NT2/D1 (cell line): ENCODE measurements around the gene LIFR.

Experiments
- DNase-seq: peaks from one replicate; pipeline ENCODE4 v3.0.0-alpha.2; 2011; ENCODE audit warnings: low read depth, low spot score
- H3K27me3 ChIP-seq: 2 replicates; pipeline ENCODE4 v1.6.0; 2011; ENCODE audit warnings: mild to moderate bottlenecking; ENCODE audit not compliant: insufficient read length, insufficient read depth
- H3K36me3 ChIP-seq: 2 replicates; pipeline ENCODE4 v1.6.1; 2011; ENCODE audit warnings: mild to moderate bottlenecking, low read length, mixed read lengths; ENCODE audit not compliant: insufficient read depth, insufficient read length
- H3K4me1 ChIP-seq: 2 replicates; pipeline ENCODE4 v1.5.1; 2011; ENCODE audit not compliant: insufficient read depth, insufficient read length
- H3K4me3 ChIP-seq: 2 replicates; pipeline ENCODE4 v1.5.1; 2011; ENCODE audit warnings: low read depth; ENCODE audit not compliant: insufficient read length
- H3K9ac ChIP-seq: 2 replicates; pipeline ENCODE4 v1.6.0; 2011; ENCODE audit warnings: low read depth; ENCODE audit not compliant: insufficient read length
- H3K9me3 ChIP-seq: 2 replicates; pipeline ENCODE4 v1.5.1; 2011; ENCODE audit warnings: mild to moderate bottlenecking, low read length; ENCODE audit not compliant: insufficient read depth
- SUZ12 ChIP-seq: IDR thresholded peaks from 2 replicates; pipeline ENCODE4 v1.6.1; 2011; ENCODE audit not compliant: insufficient read length, insufficient read depth; ENCODE audit errors: extremely low read depth
- YY1 ChIP-seq: IDR thresholded peaks from 2 replicates; pipeline ENCODE4 v1.6.1; 2011; ENCODE audit not compliant: insufficient read length, insufficient read depth
- ZNF274 ChIP-seq: IDR thresholded peaks from 2 replicates; pipeline ENCODE4 v1.6.1; 2011; ENCODE audit warnings: mild to moderate bottlenecking, low read depth, low read length

LIFR gene

GRCh38 chr5:38589629-38590028 is 33.2 kb upstream of the LIFR start:
- Histone ChIP-seq H3K4me3 (no peak overlapping the region), H3K9ac (no peak overlapping the region), H3K9me3 (no peaks in the 10 kb centered on the region), H3K36me3 (no peaks in the 10 kb centered on the region), H3K27me3 (no peaks in the 10 kb centered on the region), H3K4me1 (peaks cover 1% of the 10 kb centered on the region)
- TF ChIP-seq YY1 (no peak), SUZ12 (no peak), ZNF274 (no peak)
- DNase-seq: no peak

- Histone ChIP-seq H3K36me3 (no peaks in the 10 kb centered on the region), H3K9ac (no peak overlapping the region), H3K4me1 (no peaks in the 10 kb centered on the region), H3K4me3 (no peak overlapping the region), H3K9me3 (no peaks in the 10 kb centered on the region), H3K27me3 (no peaks in the 10 kb centered on the region)
- TF ChIP-seq YY1 (no peak), SUZ12 (no peak), ZNF274 (no peak)
- DNase-seq: no peak
Measured at GRCh38 chr5:38585816-38586215, 29.4 kb upstream of the LIFR start.

GRCh38 chr5:38583500-38583899 is 27.1 kb upstream of the LIFR start:
- no peaks in the 10 kb centered on the region for H3K27me3 ChIP-seq
- H3K36me3 ChIP-seq: no peaks in the 10 kb centered on the region
- no peak overlapping the region for H3K4me3 ChIP-seq
- DNase-seq: no peak
- H3K9me3 ChIP-seq: no peaks in the 10 kb centered on the region
- no peak overlapping the region for H3K9ac ChIP-seq
- no peak for TF ChIP-seq SUZ12
- TF ChIP-seq YY1: no peak
- no peak for TF ChIP-seq ZNF274
- H3K4me1 ChIP-seq: no peaks in the 10 kb centered on the region

DNA sequence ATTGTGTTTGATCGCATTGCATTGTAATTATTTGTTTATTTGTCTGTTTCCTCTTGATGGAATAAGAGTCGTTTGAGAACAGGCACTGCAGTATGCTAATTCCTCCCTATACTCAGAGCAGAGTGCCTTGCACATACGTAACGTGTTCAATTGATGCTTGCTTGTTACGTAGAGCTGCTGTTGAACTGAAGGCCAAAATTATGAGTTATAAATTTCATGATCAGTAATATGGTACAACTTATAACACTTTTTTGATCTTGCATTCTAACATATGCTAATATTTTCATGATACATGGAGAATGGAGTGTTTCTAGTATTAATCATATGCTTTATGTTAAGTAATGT is 26.5 kb upstream of the LIFR start:
- Histone ChIP-seq H3K4me1 (no peaks in the 10 kb centered on the region), H3K4me3 (no peak overlapping the region), H3K9ac (no peak overlapping the region), H3K27me3 (no peaks in the 10 kb centered on the region), H3K36me3 (no peaks in the 10 kb centered on the region), H3K9me3 (no peaks in the 10 kb centered on the region)
- TF ChIP-seq ZNF274: no peak
- TF ChIP-seq YY1: no peak
- TF ChIP-seq SUZ12: no peak
- DNase-seq: no peak

DNA sequence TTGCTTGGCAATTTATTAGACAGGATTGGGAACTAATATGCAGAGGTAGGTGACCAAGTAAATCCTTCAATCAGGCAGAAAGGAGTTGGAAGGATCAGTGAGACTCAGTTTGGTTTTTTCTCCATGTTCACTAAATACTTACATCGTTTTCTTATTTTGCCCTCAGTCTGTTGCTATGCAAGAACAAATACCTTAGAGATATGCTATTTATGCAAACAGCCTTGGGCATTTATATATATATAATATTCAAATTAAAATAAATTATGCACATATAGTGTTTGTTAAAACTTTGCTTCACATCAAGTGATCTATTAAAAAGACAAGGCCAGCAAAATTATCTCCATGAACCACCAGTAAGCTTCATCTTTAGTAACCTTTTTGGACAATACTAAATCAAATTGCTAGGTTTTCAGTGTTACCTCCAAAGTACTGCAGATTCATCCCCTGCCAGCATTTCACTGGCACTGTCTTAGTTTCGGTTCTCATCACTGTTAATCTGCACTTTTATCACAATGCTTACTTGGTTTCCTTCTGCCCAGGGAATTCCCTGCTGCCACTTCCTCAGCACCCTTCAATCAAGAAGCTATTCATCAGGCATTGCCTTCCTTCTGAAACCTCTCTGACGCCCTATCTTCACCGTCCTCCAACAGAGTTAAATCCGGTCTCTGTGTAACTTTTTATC is 26.0 kb upstream of the LIFR start:
- Histone ChIP-seq H3K27me3 (no peaks in the 10 kb centered on the region), H3K9me3 (no peaks in the 10 kb centered on the region), H3K4me1 (no peaks in the 10 kb centered on the region), H3K36me3 (no peaks in the 10 kb centered on the region), H3K9ac (no peak overlapping the region), H3K4me3 (no peak overlapping the region)
- no peak for DNase-seq
- TF ChIP-seq SUZ12 (no peak), YY1 (no peak), ZNF274 (no peak)

DNA sequence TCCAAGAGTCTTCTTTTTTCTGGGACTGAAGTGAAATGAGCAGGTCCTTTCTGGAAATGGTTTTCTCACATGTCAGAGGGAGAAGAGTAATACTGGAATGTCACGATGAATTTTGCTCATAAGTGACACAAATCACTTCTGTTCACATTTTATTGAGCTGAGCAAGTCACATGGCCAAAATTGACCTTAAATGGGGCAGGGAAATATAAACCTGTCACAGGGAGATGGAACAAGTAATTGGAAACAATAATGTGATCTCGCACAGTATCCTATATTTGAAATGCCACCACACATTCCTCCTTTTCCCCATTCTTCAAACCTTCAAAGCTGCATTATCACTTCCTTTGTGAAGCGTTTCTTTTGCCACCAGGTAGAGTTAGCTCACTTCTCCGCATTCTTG is 25.2 kb upstream of the LIFR start:
- no peak overlapping the region for H3K9ac ChIP-seq
- no peak for DNase-seq
- no peak for TF ChIP-seq YY1
- no peak for TF ChIP-seq SUZ12
- no peak for TF ChIP-seq ZNF274
- no peaks in the 10 kb centered on the region for H3K36me3 ChIP-seq
- H3K4me3 ChIP-seq: no peak overlapping the region
- H3K4me1 ChIP-seq: no peaks in the 10 kb centered on the region
- no peaks in the 10 kb centered on the region for H3K27me3 ChIP-seq
- H3K9me3 ChIP-seq: no peaks in the 10 kb centered on the region

- no peak for TF ChIP-seq ZNF274
- TF ChIP-seq SUZ12: no peak
- no peak for TF ChIP-seq YY1
- no peak overlapping the region for H3K4me3 ChIP-seq
- no peaks in the 10 kb centered on the region for H3K27me3 ChIP-seq
- H3K9ac ChIP-seq: no peak overlapping the region
- H3K9me3 ChIP-seq: no peaks in the 10 kb centered on the region
- DNase-seq: no peak
- H3K36me3 ChIP-seq: no peaks in the 10 kb centered on the region
- H3K4me1 ChIP-seq: no peaks in the 10 kb centered on the region
Measured at GRCh38 chr5:38579105-38579504, 22.7 kb upstream of the LIFR start.
